B cell (primary cell): Measurements from ENCODE around the gene HS3ST5. TPM values are rescaled to one million over a fixed set of nuclear protein-coding genes. Genes with fewer than 3 reads are reported as not detected.

ENCODE experiments used
- ATAC-seq: fragments of 200-7000 bp; cut with Tn5 transposase; one replicate; pipeline ENCODE4 v1.10.0; 2021; ENCODE audit warnings: low read depth, mild to moderate bottlenecking, moderate number of reproducible peaks, moderate library complexity
- CTCF ChIA-PET: fragments of 350-600 bp; sonication (Branson Sonifier 250); formaldehyde crosslinking; loops from one replicate; lab custom pipeline; 2021; ENCODE audit warnings: antibody characterized with exemption, inconsistent platforms; lab: Charles Lee
- POLR2A ChIA-PET: fragments of 350-600 bp; sonication (Branson Sonifier 250); formaldehyde crosslinking; loops from one replicate; lab custom pipeline; 2021; ENCODE audit warnings: antibody characterized with exemption; lab: Charles Lee
- DNase-seq: peaks from one replicate; pipeline ENCODE4 v3.0.0; 2013
- H2AFZ ChIP-seq: 2 replicates; pipeline ENCODE4 v1.6.1; 2012; ENCODE audit warnings: mild to moderate bottlenecking, low read depth, low read length; ENCODE audit not compliant: insufficient read depth, poor library complexity, severe bottlenecking
- H3K27ac ChIP-seq, 2 donors: 1 replicate in 1 of 2; 2 replicates in 1 of 2; pipeline ENCODE4 v1.5.1; 2012 to 2013; ENCODE audit warnings: low read length in 2 of 2, mild to moderate bottlenecking in 2 of 2, moderate library complexity in 1 of 2
- H3K27me3 ChIP-seq, 4 experiments: fragments of 200-600 bp in 1 of 4; sonication (generic) in 1 of 4; replicated peaks in 1 of 4; 1 replicate in 2 of 4; 2 replicates in 2 of 4; pipeline versions ENCODE4 v1.6.1 to v1.7.0; 2013 to 2016; ENCODE audit warnings: low read length in 3 of 4, mild to moderate bottlenecking in 2 of 4, mixed read lengths in 1 of 4, moderate library complexity in 1 of 4; ENCODE audit not compliant: insufficient read depth in 4 of 4, control insufficient read depth in 3 of 4; ENCODE audit errors: control extremely low read depth in 1 of 4
- H3K36me3 ChIP-seq, 2 experiments: replicated peaks in 1 of 2; 1 replicate in 1 of 2; 2 replicates in 1 of 2; pipeline versions ENCODE4 v1.6.1 to v1.7.1; 2013; ENCODE audit warnings: low read length in 1 of 2; ENCODE audit not compliant: insufficient read depth in 2 of 2, control insufficient read depth in 1 of 2; ENCODE audit errors: control extremely low read depth in 1 of 2, extremely low read depth in 1 of 2
- H3K4me1 ChIP-seq, 2 donors: fragments of 200-600 bp in 1 of 2; sonication (generic) in 1 of 2; 1 replicate in 1 of 2; 2 replicates in 1 of 2; pipeline versions ENCODE4 v1.5.1 to v1.6.1; 2013 to 2017; ENCODE audit warnings: low read length in 2 of 2; ENCODE audit not compliant: control insufficient read depth in 2 of 2, insufficient read depth in 2 of 2
- H3K4me2 ChIP-seq: replicated peaks from 2 replicates; pipeline ENCODE3; 2012; ENCODE audit warnings: mild to moderate bottlenecking, low read depth, low read length; ENCODE audit not compliant: poor library complexity, severe bottlenecking
- H3K4me3 ChIP-seq, 5 experiments: fragments of 200-600 bp in 1 of 5; sonication (generic) in 1 of 5; 1 replicate in 3 of 5; 2 replicates in 2 of 5; pipeline versions ENCODE4 v1.5.1 to v1.7.0; 2011 to 2016; ENCODE audit warnings: low read length in 4 of 5, mild to moderate bottlenecking in 4 of 5, low read depth in 2 of 5, control low read depth in 1 of 5, moderate library complexity in 1 of 5; ENCODE audit not compliant: insufficient read depth in 1 of 5; ENCODE audit errors: control extremely low read depth in 1 of 5, extremely low read depth in 1 of 5
- H3K79me2 ChIP-seq: fragments of 200-600 bp; sonication (generic); one replicate; pipeline ENCODE4 v1.6.0; 2016; ENCODE audit warnings: low read length; ENCODE audit not compliant: control insufficient read depth, insufficient read depth
- H3K9ac ChIP-seq: fragments of 200-600 bp; sonication (generic); 2 replicates; pipeline ENCODE4 v1.6.1; 2017; ENCODE audit warnings: mild to moderate bottlenecking, low read length, moderate library complexity
- H3K9me3 ChIP-seq, 3 donors: one replicate each; pipeline versions ENCODE4 v1.6.1 to v1.7.1; 2013; ENCODE audit warnings: low read length in 2 of 3; ENCODE audit not compliant: control insufficient read depth in 2 of 3, insufficient read depth in 1 of 3; ENCODE audit errors: control extremely low read depth in 1 of 3
- H4K20me1 ChIP-seq: 2 replicates; pipeline ENCODE4 v1.6.0; 2012; ENCODE audit warnings: mild to moderate bottlenecking, low read length; ENCODE audit not compliant: insufficient read depth, control insufficient read depth, poor library complexity, severe bottlenecking
- H3K27ac Mint-ChIP-seq: one replicate; pipeline ENCODE4 v1.8.0; 2021; ENCODE audit warnings: mixed read lengths
- H3K27me3 Mint-ChIP-seq: one replicate; pipeline ENCODE4 v1.8.0; 2021; ENCODE audit warnings: mixed read lengths
- H3K4me1 Mint-ChIP-seq: one replicate; pipeline ENCODE4 v1.8.0; 2021; ENCODE audit warnings: mixed read lengths
- H3K4me3 Mint-ChIP-seq: one replicate; pipeline ENCODE4 v1.8.0; 2021; ENCODE audit warnings: mixed read lengths
- H3K9me3 Mint-ChIP-seq: one replicate; pipeline ENCODE4 v1.8.0; 2022; ENCODE audit warnings: mixed read lengths; ENCODE audit not compliant: insufficient read depth
- CTCF ChIP-seq: fragments of 200-600 bp; IDR thresholded peaks from one replicate; pipeline ENCODE4 v1.8.0; 2022; ENCODE audit warnings: antibody characterized with exemption, mild to moderate bottlenecking
- EZH2 ChIP-seq: IDR thresholded peaks from 2 replicates; pipeline ENCODE4 v1.6.1; 2012; ENCODE audit warnings: borderline replicate concordance, low read depth, mild to moderate bottlenecking, moderate library complexity, low read length; ENCODE audit not compliant: insufficient read depth, poor library complexity, severe bottlenecking
- WGBS: methylation state at CpG from one replicate; pipeline ENCODE4 v1.1.5; 2013; ENCODE audit warnings: missing lambda C conversion rate; ENCODE audit not compliant: insufficient coverage; 5-methylcytosine and 5-hydroxymethylcytosine counted together
- intact Hi-C: fragments of 100-400 bp; cut with micrococcal nuclease; formaldehyde crosslinking; loops from one replicate; pipeline ENCODE4 v1.10.0; 2022
- polyA plus RNA-seq: library from polyadenylated mRNA; depleted of rRNA; stranded (reverse); fragments of >200 nt; gene quantifications from 2 replicates; pipeline ENCODE4 v1.2.3, GENCODE V29; 2012
- total RNA-seq, 2 donors: library from RNA; stranded (reverse); fragments of 120-200 nt in 1 of 2; gene quantifications; 1 replicate in 1 of 2; 2 replicates in 1 of 2; pipeline versions ENCODE4 v1.2.3 to v1.2.4, GENCODE V29; 2013 to 2022

Gene HS3ST5
- total and polyA plus RNA-seq, 2 donors (not counting 1 experiment from before 2014, with no cell fraction given): not detected

GRCh38 chr6:114062199-114062598 is 280.6 kb downstream of the HS3ST5 start:
- H3K79me2 ChIP-seq: no peaks in the 10 kb centered on the region
- no peaks in the 10 kb centered on the region for H3K9me3 Mint-ChIP-seq
- H4K20me1 ChIP-seq: no peaks in the 10 kb centered on the region
- no peak overlapping the region for H3K4me3 Mint-ChIP-seq
- no peak overlapping the region for H3K4me3 ChIP-seq
- no peak overlapping the region for H3K9ac ChIP-seq
- H3K9me3 ChIP-seq: no peaks in the 10 kb centered on the region
- H2AFZ ChIP-seq: no peak overlapping the region
- no peaks in the 10 kb centered on the region for H3K4me1 Mint-ChIP-seq
- H3K4me2 ChIP-seq: no peak overlapping the region
- no peak for TF ChIP-seq EZH2
- no peak for TF ChIP-seq CTCF
- H3K4me1 ChIP-seq: no peaks in the 10 kb centered on the region
- no peak overlapping the region for H3K27ac Mint-ChIP-seq
- ChIA-PET CTCF (no interaction called here), POLR2A (no interaction called here)
- 91% methylated on average over 3 of the region's 5 CpGs for WGBS
- no peaks in the 10 kb centered on the region for H3K27me3 ChIP-seq
- no peak for ATAC-seq
- intact Hi-C loops: no loop called here
- H3K27me3 Mint-ChIP-seq: peaks cover 5% of the 10 kb centered on the region
- DNase-seq: no peak
- H3K36me3 ChIP-seq: no peaks in the 10 kb centered on the region
- H3K27ac ChIP-seq: no peak overlapping the region

- no peaks in the 10 kb centered on the region for H3K27me3 ChIP-seq
- no peaks in the 10 kb centered on the region for H3K36me3 ChIP-seq
- CTCF ChIA-PET: no interaction called here
- no peak overlapping the region for H3K4me2 ChIP-seq
- H3K4me3 ChIP-seq: no peak overlapping the region
- no peaks in the 10 kb centered on the region for H3K9me3 ChIP-seq
- no peak overlapping the region for H3K9ac ChIP-seq
- no peak overlapping the region for H3K27ac ChIP-seq
- Mint-ChIP-seq H3K9me3 (no peaks in the 10 kb centered on the region), H3K4me3 (no peak overlapping the region), H3K27me3 (peaks cover 2% of the 10 kb centered on the region), H3K27ac (no peak overlapping the region), H3K4me1 (no peaks in the 10 kb centered on the region)
- no peaks in the 10 kb centered on the region for H4K20me1 ChIP-seq
- 75% methylated on average over 2 of the region's 4 CpGs for WGBS
- intact Hi-C loops: no loop called here
- H2AFZ ChIP-seq: no peak overlapping the region
- no peak for TF ChIP-seq EZH2
- TF ChIP-seq CTCF: no peak
- H3K79me2 ChIP-seq: no peaks in the 10 kb centered on the region
- no peak for ATAC-seq
- no peak for DNase-seq
- POLR2A ChIA-PET: no interaction called here
- H3K4me1 ChIP-seq: no peaks in the 10 kb centered on the region
Observed at GRCh38 chr6:114061741-114062140, 281.1 kb downstream of the HS3ST5 start.
